Middle frontal gyrus (tissue), 1 donor: ENCODE data around the gene ZNF66.
A peak's percentile ranks its signal among the peaks of the same experiment; 100 is the strongest.
"Not testable (repeated sequence)": the region's sequence is repeated elsewhere in the genome, so short reads cannot be mapped to it uniquely, and the experiment has no call there.

Source experiments
- DNase-seq: peaks from one replicate; pipeline ENCODE4 v3.0.0-alpha.2; 2015; ENCODE audit warnings: low spot score; ENCODE audit errors: extremely low spot score

Gene ZNF66

DNA sequence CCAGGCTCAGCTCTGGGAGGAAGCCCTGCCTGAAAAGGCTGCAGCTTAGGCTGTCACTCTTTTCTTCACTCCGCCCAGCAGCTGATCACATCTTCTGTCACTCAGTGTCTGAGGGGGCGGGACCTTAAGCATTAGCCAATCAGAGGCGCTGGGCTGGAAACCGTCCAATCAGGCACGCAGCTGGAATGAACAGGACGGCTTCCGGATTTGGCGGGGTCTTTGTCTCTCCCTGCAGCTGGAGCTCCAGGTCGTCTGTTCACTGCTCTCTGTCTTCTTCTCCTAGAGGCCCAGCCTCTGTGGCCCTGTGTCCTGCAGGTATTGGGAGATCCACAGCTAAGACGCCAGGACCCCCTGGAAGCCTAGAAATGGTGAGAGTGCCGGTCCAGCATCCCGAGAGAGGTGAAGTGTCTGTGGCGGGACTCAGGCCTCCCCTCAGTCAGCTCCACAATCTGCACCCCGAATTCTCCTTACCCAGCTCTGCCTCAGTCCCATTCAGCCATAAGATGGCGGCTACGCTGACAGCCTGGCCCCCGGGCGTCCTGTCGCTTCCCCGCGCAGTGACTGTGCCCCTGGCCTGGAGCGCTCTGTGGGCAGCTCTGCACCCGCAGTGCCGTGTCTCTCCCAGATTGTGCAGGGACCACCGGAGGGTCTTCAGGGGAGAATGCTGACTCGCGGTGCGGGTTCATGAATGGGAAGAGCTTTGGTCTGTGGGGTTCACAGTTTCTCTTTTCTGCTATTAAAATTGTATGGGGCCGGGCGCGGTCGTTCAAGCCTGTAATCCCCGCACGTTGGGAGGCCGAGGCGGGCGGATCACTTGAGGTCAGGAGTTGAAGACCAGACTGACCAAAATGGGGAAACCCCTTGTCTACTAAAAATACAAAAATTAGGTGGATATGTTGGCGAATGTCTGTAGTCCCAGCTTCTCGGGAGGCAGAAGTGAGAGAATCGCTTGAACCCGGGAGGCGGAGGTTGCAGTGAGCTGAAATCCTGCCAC, at the start of gene ZNF66:
Gene ZNF66, plus strand, starts transcription at position 222 of the 994 bp plus-strand sequence. Its CDS starts 144 bp downstream, at position 366.
- DNase-seq: peak; percentile 95

DNA sequence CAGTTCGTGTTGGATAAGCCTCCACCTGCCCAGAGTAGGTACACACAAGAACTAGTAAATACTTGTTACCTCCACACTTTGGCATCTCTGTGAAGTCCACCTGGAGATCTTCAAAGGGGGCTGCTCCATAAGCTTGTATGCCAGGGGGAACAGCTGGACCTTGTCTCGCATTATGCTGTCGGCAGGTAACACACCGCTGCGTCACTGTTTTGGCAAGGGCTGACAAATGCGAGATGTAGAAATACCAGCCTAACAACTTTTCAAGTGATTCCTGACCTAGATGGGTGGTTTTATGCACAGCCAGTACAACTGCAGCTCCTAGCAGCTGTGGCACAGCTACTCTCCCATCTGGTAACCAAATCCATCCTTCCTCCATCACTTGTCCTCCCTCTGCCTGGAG, 25.9 kb upstream of the ZNF66 start:
- DNase-seq: not testable (repeated sequence)

DNA sequence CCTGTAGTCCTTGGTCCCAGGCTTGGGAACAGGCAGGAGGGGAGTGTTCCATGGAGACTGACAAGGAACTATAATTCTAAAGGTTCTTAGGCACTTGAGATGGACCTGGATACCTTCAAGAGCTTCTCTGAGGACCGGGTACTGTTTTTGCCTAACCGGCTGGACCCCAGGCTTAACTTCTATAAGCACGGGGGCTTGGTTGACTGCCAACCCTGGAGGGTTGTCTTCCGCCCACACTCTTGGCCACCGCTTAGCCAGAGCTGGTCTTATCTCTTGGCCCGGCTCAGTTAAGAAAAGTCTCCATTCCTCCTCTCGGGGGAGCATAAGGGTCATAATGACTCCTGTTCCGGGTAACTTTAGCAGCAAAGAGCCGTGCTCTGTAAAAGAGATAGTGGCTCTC, 23.8 kb upstream of the ZNF66 start:
- not testable (repeated sequence) for DNase-seq

DNA sequence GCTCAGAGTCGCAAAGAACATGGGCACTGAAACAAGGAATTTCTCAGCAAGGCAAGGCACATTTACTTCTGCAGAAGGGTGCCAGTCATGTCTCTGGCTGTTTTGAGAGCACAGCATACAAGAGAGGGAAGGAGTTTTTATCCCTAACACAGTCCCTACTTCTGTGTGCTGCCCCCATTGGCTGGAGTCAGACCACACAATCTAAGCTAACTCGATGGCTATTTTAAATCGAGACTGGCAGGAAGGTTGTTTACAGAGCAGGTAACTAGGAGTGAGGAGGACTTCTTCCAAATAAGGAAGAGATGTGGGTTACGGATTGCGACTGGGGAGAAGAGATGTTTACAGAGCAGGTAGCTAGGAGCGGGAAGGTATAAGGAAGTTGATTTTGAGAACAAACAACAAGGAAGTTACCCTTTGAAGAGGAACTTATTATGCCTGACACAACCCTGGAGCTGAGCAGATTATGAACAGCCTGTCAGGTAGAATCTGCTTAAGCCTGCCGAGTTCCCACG, 6.8 kb upstream of the ZNF66 start:
- DNase-seq: not testable (repeated sequence)

DNA sequence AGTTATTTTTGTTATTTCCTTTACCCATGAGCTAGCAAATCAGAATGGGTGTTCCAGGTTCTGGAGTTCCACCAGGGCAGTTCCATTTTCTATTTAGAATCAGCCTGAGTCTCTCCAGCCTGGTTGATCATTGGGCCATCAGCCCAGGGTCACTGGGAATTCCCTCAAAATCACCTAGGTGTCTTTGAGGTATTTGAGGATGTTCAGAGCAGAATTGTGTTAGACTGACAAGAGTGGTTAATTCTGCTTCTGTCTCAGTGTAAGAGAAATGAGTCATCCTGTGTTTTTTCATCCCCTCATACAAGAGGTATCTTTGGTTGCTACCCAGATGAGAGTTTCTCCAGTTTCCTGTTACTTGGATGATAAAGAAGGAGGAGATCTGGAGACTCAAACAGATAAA, 11.7 kb downstream of the ZNF66 start:
- DNase-seq: no peak

DNA sequence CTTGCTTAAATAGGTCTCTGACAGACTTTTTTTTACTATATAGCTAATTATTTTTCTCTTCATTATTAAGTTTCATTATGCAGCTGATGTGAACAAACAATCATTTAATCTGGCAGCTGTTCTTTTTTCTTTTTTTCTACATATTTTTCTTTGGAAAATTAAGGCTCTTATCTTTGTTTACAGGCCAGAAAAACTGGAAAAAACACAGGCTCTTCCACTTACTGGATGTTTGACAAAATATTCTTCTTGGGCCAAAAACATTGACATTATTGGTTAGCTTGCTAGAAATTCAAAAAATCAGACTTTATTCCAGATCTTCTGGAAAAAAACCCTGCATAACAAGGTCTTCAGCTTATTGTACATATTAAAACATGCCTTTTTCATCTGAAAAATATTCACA, 15.7 kb downstream of the ZNF66 start:
- DNase-seq: no peak

DNA sequence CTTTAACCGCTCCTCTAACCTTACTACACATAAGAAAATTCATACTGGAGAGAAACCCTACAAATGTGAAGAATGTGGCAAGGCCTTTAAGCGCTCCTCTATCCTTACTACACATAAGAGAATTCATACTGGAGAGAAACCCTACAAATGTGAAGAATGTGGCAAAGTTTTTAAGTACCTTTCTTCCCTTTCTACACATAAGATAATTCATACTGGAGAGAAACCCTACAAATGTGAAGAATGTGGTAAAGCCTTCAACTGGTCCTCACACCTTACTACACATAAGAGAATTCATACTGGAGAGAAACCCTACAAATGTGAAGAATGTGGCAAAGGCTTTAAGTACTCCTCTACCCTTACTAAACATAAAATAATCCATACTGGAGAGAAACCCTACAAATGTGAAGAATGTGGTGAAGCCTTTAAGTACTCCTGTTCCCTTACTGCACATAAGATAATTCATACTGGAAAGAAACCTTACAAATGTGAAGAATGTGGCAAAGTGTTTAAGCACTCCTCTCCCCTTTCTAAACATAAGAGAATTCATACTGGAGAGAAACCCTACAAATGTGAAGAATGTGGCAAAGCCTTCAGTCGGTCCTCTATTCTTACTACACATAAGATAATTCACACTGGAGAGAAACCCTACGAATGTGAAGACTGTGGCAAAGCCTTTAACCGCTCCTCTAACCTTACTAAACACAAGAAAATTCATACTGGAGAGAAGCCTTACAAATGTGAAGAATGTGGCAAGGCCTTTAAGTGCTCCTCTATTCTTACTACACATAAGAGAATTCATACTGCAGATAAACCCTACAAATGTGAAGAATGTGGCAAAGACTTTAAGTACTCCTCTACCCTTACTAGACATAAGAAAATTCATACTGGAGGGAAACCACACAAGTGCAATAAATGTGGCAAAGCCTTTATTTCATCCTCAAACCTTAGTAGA, 30.5 kb downstream of the ZNF66 start:
- DNase-seq: not testable (repeated sequence)

DNA sequence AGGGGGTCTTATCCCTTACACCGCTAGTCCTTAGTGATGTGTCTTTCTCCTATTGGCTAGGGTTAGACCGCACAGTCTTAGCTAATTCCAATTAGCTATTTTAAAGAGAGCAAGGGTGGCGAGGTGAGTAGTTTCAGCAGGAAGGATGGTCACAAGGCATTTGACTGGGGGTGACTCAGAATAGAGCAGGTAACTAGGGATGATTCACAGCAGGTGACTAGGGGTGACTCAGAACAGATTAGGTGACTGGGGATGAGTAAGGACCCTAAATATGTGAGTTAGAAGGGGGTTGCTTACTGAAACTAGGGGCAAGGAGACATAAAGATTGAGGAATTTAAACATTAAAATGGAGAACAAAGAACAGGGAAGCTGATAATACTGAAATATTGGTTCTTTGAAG, 64.3 kb downstream of the ZNF66 start:
- no peak for DNase-seq
